H1 (cell line): ENCODE results near the gene ZNF385D. TPM values are rescaled to one million over a fixed set of nuclear protein-coding genes. Genes with fewer than 3 reads are reported as not detected.

Source experiments
- RXRA ChIP-seq: IDR thresholded peaks from 2 replicates; pipeline ENCODE4 v1.6.1; 2011; ENCODE audit warnings: low read depth, mild to moderate bottlenecking, low read length, moderate library complexity; ENCODE audit not compliant: insufficient read depth
- SUZ12 ChIP-seq: fragments of 200-600 bp; sonication (generic); IDR thresholded peaks from 2 replicates; pipeline ENCODE4 v1.6.1; 2012; ENCODE audit warnings: mild to moderate bottlenecking, inconsistent platforms, low read length, moderate library complexity, mixed read lengths
- polyA plus RNA-seq, 7 experiments: library from polyadenylated mRNA; depleted of rRNA in 3 of 7; stranded (reverse) in 5 of 7; unstranded in 2 of 7; fragments of >200 nt in 5 of 7; fragments of 200-250 nt in 2 of 7; gene quantifications; 1 replicate in 5 of 7; 2 replicates in 1 of 7; 4 replicates in 1 of 7; pipeline versions ENCODE4 v1.2.1 to v1.2.3, GENCODE V29; 2011 to 2013; ENCODE audit warnings: missing spikeins in 2 of 7, mixed read lengths in 2 of 7
- total RNA-seq: library from RNA; stranded (reverse); fragmentation: NEBNext Ultra II Directional; extraction: Animal tissue kit (Norgen Biotek cat#: 25700); gene quantifications from 2 replicates; pipeline ENCODE4 v1.2.1, GENCODE V29; 2021

Gene ZNF385D
- total and polyA plus RNA-seq, 2 of the 8 experiments (the other 6 are each of a cell fraction or from before 2014, with no cell fraction given) = 5.9 to 10.8 TPM

- TF ChIP-seq SUZ12 (no peak), RXRA (no peak)
- TF ChIP-seq, all 59 proteins: peak for 0
Observed at GRCh38 chr3:21613372-21614070, 137.5 kb downstream of the ZNF385D start (continued).
